HG02623 (cell line): ENCODE data around the gene INSC.

Experiments used
- ATAC-seq: cut with Tn5 transposase; IDR thresholded peaks from one replicate; pipeline ENCODE4 v1.9.1; 2021; ENCODE audit warnings: moderate library complexity; ENCODE audit not compliant: unreplicated experiment

The INSC gene

DNA sequence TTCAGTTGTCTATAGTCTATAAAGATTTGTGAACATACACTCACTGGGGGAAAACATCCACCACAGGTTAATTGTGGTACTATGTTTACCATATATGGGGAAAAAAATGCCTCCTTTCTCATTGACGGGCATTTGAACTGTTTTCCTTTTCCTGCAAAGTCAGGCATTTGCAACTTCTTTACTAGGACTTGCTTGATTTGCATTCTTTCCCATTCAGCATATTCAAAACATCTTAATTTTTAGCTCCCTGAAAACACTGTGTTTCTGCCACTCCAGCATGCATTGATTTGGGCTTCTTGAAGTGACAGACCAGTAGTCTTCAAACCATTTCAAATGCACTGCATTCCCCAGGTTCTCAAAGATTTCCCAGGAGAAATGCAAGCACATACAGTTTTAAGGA, 67.6 kb downstream of the INSC start:
- no peak for ATAC-seq

DNA sequence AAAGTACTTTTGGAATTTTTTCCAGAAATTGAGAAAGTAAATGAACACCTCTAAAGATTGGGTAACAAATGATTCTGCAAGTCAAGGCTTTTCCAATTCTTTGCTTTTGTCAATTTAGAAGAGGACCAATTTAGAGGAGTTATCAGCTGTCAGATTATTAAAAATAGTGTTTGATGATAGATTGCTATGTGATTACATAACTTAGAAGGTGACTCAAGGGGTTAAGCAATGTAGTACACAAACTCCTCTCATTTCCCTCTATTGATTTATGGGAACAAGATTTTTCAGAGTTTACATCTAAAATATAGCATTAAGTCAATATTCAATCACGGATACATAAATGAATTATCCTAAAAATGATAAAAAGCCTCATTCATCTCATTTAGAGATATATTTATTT, 70.3 kb downstream of the INSC start:
- ATAC-seq, result no peak

DNA sequence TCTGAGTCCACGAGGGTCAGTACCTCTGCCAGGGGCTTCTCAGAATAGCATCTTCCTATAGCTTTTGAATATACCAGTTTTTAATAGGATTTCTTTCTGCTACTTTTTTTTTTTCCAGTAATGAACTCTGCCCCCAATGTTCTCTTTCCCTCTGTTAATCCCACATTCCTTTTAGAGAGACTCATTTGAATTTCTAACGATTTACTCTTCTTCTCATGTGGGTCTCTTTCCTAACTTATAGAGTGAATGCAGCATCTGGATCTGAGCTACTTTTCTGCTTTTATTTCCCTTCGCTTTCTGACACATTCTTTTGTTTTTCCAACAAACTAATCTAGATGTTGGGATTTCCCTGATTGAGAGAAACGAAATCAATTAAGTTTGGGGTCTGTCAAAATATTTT, 71.4 kb downstream of the INSC start:
- ATAC-seq, result no peak

DNA sequence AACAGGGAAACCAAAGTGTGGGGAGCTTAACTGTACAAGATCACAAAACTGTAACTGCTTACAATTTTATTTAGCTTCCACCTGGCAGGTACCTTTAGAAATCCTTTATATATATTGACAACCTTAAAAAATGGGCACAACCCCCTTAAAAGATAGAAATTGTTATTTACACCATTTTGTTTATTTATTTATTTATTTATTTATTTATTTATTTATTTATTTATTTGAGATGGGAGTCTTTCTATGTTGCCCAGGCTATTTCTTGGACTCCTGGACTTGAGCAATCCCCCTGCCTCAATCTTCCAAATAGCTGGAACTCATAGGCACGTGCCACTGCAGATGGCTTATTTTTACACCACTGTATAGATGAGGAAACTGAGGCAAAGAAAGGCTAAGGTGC, 74.5 kb downstream of the INSC start:
- no peak for ATAC-seq

DNA sequence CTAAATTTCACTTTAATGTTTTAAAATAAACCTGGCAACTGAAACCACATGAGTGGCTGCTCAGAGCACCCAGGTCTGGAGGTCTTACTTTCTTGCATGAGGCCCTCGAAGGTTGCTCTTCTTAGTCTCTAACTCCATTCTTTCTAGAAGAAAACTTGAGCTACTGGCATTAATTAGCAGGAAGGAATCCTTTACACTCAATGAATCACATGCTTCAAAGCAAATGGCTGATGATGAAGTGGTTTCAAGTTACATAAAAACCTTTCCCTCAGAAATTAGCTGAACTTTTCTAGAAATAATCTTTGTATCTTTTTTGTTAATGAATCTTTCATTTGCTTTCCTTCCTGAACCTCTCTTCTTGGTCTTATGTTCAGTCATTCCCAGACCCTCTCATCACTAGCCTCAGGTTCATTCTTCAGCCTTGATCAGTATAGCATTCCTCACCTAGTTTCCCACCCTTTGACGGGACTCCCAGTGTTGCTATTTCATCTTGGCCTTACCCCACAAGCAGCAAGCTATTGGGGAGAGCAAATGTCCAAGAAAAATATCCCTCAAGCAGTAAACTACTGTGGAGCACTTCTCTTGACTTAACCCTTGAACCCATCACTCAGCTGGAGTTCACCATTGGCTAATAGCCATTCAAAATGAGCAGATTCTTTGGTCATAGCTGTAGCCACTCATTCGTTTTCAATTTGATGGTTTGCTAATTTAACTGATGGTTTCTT, 75.1 kb downstream of the INSC start:
- ATAC-seq, result no peak

DNA sequence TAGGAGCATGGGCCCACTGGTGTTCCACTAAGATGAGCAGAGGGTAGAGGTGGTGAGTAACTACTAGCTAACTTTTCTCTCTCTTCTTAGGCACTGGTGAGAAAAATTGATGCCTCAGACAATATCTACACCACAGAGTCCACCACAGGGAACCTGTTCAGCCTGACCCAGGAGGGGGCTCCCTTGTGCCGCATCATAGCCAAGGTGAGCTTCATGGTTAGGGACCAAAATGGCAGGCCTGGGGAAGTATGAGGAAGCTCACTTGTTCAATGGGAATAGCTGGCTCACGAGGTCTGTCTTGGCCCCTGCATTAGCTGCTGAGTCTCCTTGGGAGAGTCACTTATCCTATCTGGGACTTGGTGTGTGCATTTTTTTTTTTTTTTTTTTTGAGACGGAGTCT, 75.9 kb downstream of the INSC start:
- no peak for ATAC-seq

DNA sequence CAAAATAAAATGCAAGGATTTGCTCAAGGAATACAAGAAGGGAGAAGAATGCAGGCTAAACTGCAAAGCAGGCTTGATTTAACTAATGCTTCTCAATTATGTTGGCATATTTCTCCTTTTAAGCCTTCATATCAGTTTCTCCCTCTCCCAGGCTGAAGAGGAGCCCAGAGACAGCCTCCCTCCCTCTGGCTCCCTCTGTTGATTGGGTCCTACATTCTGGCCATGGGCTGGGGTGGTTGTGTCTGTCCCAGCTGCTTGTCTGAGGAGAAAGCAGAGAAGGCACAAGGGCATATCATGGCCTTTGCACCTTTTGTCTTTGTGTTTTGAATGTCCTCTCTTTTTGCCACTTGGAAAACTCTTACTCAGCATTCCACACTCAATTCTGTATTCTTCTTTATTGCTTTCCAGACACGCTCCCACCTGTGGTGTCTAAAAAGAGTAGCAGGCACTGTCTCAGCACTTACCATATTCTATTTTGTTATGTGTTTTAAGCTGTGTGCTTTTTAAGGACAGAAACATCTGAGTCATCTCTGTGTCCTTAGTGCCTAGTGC, 77.4 kb downstream of the INSC start:
- ATAC-seq, result no peak

DNA sequence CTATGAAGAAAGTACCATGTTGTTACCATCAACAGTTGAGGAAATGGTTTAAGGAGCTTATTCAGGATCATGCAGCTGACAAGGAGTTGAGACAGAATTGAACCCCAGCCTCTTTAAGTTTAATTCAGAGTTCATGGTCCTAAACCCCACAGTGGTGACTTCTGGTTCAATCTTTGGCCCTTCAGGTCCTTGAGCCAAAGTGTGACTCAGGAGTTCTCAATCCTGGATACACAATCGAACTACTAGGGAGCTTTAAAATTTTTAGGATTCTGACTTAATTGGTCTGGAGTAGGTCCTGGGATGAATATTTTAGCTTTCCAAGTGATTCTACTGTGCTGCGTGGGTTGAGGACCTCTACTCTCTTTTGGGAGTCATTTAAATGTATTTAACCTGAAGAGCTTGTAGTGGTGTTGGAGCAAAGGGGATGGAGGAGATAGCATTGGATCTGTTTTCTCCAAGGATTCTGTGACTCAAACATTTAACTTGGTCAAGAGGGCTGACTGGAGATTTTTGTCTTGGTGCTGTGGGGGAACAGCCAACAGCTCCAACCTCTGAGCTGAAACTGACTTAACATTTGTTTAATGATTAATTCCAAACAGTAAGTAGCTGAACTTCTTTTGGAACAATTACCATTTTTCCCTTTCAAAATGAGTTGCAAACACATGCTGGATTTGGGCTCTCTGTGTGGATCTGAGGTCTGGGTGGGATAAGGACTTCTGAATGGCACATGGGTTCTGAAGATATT, 80.1 kb downstream of the INSC start:
- ATAC-seq, result no peak

DNA sequence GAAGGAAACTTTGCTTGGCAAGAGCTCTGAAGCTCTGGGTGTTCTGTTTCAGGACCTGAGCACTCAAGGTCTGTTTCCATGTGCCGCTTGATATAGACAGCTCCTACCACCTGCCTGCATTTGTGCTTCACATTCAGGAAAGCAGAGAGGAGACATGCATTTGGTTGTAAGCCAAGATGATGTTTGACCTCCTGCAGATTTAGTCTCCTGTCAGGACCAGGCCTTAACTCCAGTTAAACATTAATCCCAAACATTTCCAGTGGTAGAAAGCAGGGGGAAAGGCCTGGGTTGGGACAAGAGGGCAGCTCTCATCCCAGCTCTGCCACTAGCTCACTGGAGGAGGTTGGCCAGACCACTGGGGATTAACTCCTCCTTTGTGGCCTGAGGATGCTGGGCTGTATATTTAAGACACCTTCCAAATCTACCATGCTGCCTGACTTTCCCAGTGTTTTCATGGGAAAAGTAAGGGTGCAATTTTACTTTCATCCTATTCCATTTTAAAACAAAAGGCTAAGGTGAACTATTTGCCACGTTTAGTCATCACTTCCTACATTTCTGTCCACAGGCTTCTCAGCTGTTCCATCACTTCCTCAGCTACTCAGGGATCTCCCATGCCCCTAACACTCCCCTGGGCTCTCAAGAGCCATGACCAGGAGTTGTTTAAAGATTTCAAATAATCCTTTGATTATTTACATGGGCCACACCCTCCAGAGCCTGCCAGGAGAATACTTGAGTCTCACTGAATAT, 80.9 kb downstream of the INSC start:
- no peak for ATAC-seq

DNA sequence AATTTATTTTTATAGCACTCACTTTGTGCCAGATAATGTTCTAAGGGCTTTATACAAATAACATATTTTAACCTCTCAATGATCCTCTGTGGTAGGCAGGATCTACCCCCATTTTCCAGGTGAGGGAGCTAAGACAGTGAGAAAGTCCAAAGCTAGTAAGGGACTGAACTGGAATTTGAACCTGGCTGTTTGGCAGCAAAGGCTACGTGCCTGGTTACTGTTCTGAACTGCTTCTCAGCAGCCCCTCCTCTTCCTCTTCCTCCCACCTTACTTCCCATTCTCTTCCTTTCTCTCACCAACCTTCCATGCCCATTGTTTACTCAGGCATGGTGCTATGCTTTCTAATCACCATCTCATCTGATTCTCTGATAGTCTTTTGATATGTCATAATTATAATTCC, 82.0 kb downstream of the INSC start:
- ATAC-seq, result no peak

DNA sequence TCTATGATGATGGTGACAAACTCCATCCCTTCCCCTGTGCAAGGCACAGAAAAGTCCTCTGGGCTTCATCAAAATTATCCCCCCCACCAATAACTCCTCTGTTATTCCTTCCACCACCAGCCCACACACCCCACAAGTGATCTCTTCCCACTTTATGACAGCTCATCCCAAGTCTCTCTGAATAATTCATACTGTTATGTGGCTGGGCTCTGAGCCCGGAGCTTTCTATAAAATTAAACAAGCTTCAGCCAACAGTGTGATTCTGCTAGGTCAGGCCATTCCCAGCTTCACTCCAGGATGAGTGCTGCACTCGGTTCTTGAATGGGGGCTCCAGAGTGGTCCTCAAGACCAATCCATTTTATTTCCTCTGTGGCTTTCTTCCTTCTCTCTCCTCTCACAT, 83.0 kb downstream of the INSC start:
- no peak for ATAC-seq

DNA sequence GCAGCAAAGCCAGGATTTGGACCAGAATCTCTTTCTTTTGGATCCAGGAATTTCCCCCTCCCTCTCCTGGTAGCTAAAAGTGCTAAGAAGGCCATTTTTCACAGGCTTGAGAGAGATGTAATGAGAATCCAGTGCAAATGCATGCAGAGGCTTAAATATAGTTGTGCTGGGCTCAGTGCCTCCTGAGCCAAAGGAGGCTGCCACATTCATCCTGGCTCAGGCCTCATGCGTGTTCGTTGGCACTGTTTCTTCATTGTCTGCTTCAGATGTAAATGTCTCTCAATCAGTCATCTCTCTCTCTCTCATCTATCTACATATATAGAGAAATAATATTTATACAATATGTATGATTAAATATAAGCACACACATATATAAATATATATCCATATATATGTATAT, 83.6 kb downstream of the INSC start:
- no peak for ATAC-seq

DNA sequence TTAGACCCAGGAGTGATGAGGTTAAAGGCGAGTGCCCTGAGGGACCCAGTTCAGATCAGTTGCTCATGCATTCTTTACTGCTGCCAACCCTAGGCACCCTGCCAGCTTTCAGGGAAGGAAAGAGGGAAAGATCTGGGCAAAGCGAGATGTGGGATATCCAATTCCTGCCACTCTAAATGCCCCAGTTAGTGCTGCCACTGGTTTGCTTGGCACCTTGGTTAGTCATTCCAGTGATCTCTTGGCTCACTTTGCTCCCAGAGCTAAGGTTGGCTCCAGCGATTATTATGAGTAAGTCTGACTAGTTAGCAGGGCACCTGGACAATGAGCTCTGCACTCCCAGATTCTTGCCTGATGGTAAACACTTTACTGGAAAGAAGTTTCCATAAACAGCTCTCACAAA, 85.0 kb downstream of the INSC start:
- ATAC-seq, result no peak

DNA sequence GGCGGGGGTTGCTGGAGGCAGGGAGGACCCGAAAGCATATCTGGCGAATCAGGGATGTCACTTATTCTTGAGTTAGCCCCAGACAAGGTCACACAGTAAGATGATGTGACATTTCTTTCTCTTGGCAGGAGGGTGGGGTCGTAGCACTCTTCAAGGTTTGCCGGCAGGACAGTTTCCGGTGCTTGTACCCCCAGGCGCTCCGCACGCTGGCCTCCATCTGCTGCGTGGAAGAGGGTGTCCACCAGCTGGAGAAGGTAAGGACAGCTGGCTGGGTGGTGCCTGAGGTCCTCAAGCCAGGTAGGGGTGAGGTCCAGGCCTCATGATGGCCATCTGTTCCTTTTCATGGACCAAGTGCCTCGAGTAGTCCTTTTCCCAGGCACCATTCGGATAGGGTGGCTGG, 86.0 kb downstream of the INSC start:
- no peak for ATAC-seq

DNA sequence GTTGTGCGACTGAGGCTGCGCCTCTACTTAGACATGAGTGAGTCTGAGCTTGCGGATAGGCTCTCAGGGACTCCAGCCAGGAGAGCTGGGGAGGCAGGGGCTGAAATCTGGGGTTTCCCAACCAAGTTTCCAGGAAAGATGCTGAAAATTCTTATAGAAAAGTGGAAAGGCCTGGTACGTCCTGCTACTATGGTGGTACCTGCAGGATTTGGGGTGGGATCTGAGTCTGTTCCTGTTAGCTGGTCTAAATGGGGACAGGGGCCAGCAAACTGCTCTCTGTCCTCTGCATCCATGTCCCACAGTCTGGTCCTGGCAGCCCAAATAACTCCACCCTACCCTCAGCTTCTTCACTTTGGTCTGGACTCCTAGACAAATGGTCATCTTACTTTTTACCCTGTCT, 86.9 kb downstream of the INSC start:
- ATAC-seq, result no peak

DNA sequence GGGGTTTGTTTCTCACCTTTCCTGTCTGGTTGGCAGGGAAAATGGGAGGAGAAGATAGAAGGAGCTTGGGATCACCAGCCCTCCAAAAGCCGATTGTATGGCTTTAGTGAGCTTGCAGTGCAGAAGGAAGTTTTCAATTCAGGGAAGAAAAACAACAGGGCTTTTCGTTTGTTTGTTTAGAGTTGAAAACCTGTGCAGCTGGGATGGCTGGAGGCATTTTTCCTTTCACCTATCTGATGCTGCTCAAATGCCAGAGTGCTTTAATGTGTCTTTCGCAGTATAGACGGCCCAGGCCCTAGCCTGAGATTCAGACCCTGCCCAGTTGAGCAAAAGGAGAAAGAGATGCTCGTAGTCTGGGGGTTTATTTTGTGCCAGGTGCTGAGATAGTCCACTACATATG, 87.9 kb downstream of the INSC start:
- no peak for ATAC-seq

DNA sequence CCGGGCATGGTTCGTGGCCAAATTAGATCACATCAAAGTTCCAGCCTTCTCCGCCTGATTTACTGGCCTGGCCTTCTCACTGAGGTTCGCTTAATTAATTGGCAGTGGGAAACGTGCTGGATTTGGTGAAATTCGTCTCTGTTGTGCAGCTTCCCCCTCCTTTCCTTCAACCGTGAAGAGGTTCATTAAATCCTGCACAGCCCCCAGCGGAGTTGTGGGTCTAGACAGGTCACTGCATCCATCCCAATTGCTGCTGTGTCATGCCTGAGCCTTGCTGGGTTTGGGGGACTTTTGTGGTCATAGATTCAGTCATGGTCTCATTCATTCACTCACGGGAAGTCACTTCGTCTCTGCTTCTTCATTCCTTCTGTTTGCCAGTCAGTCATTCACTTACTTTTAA, 90.0 kb downstream of the INSC start:
- no peak for ATAC-seq

DNA sequence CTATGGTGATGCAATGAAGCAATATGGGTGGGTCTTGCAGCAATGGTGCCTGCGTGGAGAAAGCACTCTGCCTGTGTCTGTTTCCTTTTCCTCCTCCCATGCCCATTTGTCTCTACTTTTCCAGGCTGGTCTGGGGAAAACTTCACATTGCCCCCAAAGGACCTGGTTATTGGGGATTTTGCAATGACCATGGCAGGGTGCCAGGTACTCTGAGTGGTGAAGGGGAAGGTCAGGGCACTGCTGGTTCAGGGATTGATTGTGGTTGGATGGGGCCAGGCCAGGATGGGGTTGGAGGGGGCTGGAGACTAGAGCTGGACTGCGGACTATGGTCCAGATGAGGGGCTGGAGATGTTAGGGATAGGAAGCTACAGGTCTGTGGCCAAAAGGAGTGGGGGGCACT, 92.1 kb downstream of the INSC start:
- no peak for ATAC-seq

DNA sequence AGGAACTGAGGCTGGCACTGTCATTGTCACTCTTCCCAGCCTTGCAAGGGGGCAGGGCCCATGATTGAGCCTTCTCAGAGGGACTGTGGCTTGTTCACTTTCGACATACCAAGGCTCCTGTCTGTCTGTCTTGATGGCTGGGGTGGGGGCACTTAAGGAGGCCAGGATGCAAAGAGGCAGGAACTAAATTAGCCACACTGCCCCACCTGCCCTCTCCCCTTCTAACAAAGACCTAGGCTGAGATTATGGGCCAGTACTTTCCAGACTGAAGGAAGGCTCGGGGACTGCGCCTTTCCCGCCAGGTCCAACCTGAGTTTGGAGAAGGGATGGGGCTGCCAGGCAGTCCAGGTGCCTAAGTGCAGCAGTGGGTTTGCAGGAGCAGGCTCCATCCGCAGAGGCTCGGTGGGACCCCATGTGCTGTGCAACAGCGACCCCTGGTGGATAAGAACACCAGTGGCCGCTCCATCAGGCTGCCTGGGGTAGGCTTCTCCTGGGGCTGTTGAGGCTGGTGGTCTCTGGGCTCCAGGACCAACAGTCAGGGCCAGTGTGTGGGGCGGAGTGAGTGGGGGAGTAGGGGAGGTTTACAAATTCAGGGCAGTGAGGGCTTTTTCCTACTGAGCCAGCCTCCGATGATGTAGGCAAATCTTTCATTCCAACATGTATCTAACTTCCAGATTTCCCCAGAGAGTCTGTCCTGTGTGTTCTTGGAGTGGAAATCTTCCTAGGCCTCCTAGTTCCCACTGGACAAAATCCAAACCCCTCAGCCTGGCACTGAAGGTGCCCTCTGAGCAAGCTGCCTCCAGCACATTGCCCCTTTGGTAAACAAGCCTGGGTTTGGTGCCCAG, 93.9 kb downstream of the INSC start:
- ATAC-seq, result peak; percentile 89

DNA sequence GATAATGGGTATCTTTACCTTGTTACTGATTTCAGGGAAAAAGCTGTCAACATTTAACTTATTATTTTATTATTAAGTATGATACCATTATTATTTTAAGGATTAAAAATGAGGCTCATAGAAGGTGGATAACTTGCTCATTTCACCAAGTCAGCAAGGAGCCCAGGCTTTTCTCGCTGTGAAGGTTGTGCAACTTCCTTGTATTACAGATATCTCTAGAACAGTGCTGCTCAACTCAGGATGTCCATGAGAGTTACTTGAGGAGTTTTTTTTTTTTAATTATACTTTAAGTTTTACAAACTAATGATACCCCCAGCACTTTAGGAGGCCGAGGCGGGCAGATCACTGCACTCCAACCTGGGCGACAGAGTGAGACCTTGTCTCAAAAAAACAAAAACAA, 98.2 kb downstream of the INSC start:
- no peak for ATAC-seq
